CD4-positive, alpha-beta T cell treated with Interleukin-15 for 4 hours (primary cell): ENCODE results near the gene SKIDA1.

Experiments used
- DNase-seq: peaks from one replicate; pipeline ENCODE4 v3.0.0-alpha.2; 2020; ENCODE audit warnings: low spot score

The SKIDA1 gene

GRCh38 chr10:21529032-21529910 lies 3.8 kb upstream of the SKIDA1 start:
- DNase-seq: no peak

- no peak for DNase-seq
Measured at GRCh38 chr10:21528236-21529031, 3.0 kb upstream of the SKIDA1 start.

- no peak for DNase-seq
Measured at GRCh38 chr10:21527598-21528235, 2.2 kb upstream of the SKIDA1 start.

- peak; percentile 24 for DNase-seq
Measured at GRCh38 chr10:21526860-21527597, 1.5 kb upstream of the SKIDA1 start.

GRCh38 chr10:21526188-21526859 lies 842 bp upstream of the SKIDA1 start:
- DNase-seq: peak; percentile 56

GRCh38 chr10:21524526-21525366 lies 736 bp downstream of the SKIDA1 start:
- DNase-seq: no peak

GRCh38 chr10:21524131-21524525 lies 1.4 kb downstream of the SKIDA1 start:
- DNase-seq: no peak

- no peak for DNase-seq
Measured at GRCh38 chr10:21523557-21524008, 1.9 kb downstream of the SKIDA1 start.

- no peak for DNase-seq
Measured at GRCh38 chr10:21522631-21523406, 2.7 kb downstream of the SKIDA1 start.

- DNase-seq: no peak
Measured at GRCh38 chr10:21521751-21522533, 3.5 kb downstream of the SKIDA1 start.

GRCh38 chr10:21520949-21521348 lies 4.5 kb downstream of the SKIDA1 start:
- DNase-seq: no peak

- no peak for DNase-seq
Measured at GRCh38 chr10:21520509-21520908, 5.0 kb downstream of the SKIDA1 start.

GRCh38 chr10:21519941-21520436 lies 5.5 kb downstream of the SKIDA1 start:
- DNase-seq: no peak

- DNase-seq: no peak
Measured at GRCh38 chr10:21519397-21519933, 6.0 kb downstream of the SKIDA1 start.

- no peak for DNase-seq
Measured at GRCh38 chr10:21518641-21519396, 6.7 kb downstream of the SKIDA1 start.

GRCh38 chr10:21518149-21518640 lies 7.3 kb downstream of the SKIDA1 start:
- no peak for DNase-seq
